NCI-H146 treated with DMSO at 0.1 percent for 48 hours (cell line): ENCODE measurements around the gene TNPO2.

Experiments
- DNase-seq: peaks from one replicate; lab custom pipeline; 2025; ENCODE audit not compliant: unreplicated experiment; lab: John Stamatoyannopoulos, UW

TNPO2 gene

GRCh38 chr19:12652219-12652618 lies 71.5 kb downstream of the TNPO2 start:
- DNase-seq, result no peak

GRCh38 chr19:12649941-12650340 lies 73.8 kb downstream of the TNPO2 start:
- no peak for DNase-seq
